Ishikawa (cell line): Measurements from ENCODE around the gene UBE2Q1.

ENCODE experiments used
- EP300 ChIP-seq: IDR thresholded peaks from 2 replicates; pipeline ENCODE4 v1.6.1; 2012; ENCODE audit warnings: borderline replicate concordance
- MAX ChIP-seq: IDR thresholded peaks from 2 replicates; pipeline ENCODE4 v1.6.1; 2012
- REST ChIP-seq: IDR thresholded peaks from 2 replicates; pipeline ENCODE4 v1.6.1; 2012; ENCODE audit warnings: low read depth, mild to moderate bottlenecking
- USF1 ChIP-seq: IDR thresholded peaks from 2 replicates; pipeline ENCODE4 v1.6.1; 2012
- YY1 ChIP-seq: IDR thresholded peaks from 2 replicates; pipeline ENCODE4 v1.6.1; 2012; ENCODE audit warnings: low read depth

DNA sequence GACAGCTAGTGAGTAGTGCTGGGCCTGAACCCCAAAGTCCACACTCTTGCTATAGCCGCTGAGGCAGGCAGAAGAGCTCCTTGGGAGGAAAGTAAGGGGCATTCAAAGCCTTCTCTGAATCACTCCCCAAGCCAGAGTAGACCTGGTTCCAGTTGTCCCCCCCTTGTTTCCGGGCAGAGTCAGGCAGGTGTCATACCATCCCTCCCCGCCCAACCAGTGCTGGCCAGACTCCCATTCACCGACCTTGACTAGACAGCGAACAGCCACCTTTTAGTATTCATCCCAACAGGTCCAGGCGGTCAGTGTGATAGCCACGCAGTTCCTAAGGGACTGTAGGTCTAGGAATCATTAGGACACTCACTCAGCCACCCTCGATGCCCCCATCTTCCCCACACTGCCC, 20.9 kb upstream of the UBE2Q1 start:
- no peak for TF ChIP-seq YY1
- TF ChIP-seq MAX, result no peak
- TF ChIP-seq REST, result no peak
- TF ChIP-seq USF1, result no peak
- no peak for TF ChIP-seq EP300
